C4-2B (cell line): Measurements from ENCODE around the gene DHX36.

Experiments
- H3K27ac ChIP-seq: fragments of 450-650 bp; 2 replicates; pipeline ENCODE4 v1.5.1; 2017
- ZFX ChIP-seq: fragments of 450-650 bp; IDR thresholded peaks from 2 replicates; pipeline ENCODE4 v1.6.1; 2017
- TF ChIP-seq, protein P1 (sequence below): fragments of 450-650 bp; conservative IDR thresholded peaks from 2 replicates; pipeline ENCODE4 v1.5.1; 2017; ENCODE audit warnings: mild to moderate bottlenecking

DHX36 gene

GRCh38 chr3:154323891-154324738 is at the start of gene DHX36:
TSS of gene DHX36 (minus strand) at chr3:154324487. CDS start at chr3:154324416, 71 bp downstream.
- TF ChIP-seq ZFX = peak; percentile 72; the same call in 1 of the 2 replicates
- TF ChIP-seq, protein P1, sequence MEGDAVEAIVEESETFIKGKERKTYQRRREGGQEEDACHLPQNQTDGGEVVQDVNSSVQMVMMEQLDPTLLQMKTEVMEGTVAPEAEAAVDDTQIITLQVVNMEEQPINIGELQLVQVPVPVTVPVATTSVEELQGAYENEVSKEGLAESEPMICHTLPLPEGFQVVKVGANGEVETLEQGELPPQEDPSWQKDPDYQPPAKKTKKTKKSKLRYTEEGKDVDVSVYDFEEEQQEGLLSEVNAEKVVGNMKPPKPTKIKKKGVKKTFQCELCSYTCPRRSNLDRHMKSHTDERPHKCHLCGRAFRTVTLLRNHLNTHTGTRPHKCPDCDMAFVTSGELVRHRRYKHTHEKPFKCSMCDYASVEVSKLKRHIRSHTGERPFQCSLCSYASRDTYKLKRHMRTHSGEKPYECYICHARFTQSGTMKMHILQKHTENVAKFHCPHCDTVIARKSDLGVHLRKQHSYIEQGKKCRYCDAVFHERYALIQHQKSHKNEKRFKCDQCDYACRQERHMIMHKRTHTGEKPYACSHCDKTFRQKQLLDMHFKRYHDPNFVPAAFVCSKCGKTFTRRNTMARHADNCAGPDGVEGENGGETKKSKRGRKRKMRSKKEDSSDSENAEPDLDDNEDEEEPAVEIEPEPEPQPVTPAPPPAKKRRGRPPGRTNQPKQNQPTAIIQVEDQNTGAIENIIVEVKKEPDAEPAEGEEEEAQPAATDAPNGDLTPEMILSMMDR = peak; percentile 25
- peak within 1 kb of the TSS; percentile 93 for H3K27ac ChIP-seq

GRCh38 chr3:154367221-154367620 is 42.9 kb upstream of the DHX36 start:
- no peak for TF ChIP-seq ZFX
- TF ChIP-seq, protein P1 = no peak
- peak overlapping the region; percentile 41; the same call in 1 of the 2 replicates for H3K27ac ChIP-seq

GRCh38 chr3:154364849-154365248 is 40.6 kb upstream of the DHX36 start:
- no peak for TF ChIP-seq ZFX
- TF ChIP-seq, protein P1 = no peak
- no peak overlapping the region for H3K27ac ChIP-seq

- H3K27ac ChIP-seq = no peak overlapping the region
- TF ChIP-seq, protein P1 = no peak
- TF ChIP-seq ZFX = no peak
Measured at GRCh38 chr3:154361099-154361498, 36.8 kb upstream of the DHX36 start.

- no peak overlapping the region for H3K27ac ChIP-seq
- TF ChIP-seq ZFX = no peak
- TF ChIP-seq, protein P1 = no peak
Measured at GRCh38 chr3:154356009-154356408, 31.7 kb upstream of the DHX36 start.

DNA sequence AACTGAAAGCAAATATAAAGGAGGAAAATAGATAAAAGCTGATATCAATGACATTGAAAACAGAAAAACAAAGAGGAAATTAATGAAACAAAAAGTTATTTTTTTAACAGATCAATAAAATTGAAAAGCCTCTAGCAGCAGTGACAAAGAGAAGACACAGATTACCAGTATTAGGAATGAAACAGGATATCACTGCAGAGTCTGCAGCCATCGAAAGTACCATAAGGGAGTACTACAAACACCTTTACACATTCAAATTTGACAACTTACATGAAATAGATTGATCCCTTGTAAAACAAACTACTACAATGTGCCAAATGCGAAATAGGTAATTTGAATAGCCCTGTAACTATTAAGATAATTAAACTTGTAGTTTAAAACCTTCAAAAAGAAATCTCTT is 24.9 kb upstream of the DHX36 start:
- H3K27ac ChIP-seq = no peak overlapping the region
- TF ChIP-seq ZFX = no peak
- TF ChIP-seq, protein P1 = no peak

GRCh38 chr3:154345422-154346122 is 21.3 kb upstream of the DHX36 start:
- H3K27ac ChIP-seq = no peak overlapping the region
- TF ChIP-seq, protein P1 = no peak
- no peak for TF ChIP-seq ZFX
